ENCODE data around the gene CAMK2N1.
"Not testable (repeated sequence)": the region's sequence is repeated elsewhere in the genome, so short reads cannot be mapped to it uniquely, and the experiment has no call there.

Gene CAMK2N1

GRCh38 chr1:20485527-20486456, at the start of gene CAMK2N1:
Gene CAMK2N1 (minus strand): TSS chr1:20486210. CDS start chr1:20485379, 831 bp downstream.
- H3K27ac ChIP-seq, result peak within 1 kb of the TSS; percentile 88
- DNase-seq (ENCODE audit: low read depth, low spot score), result no peak

- H3K27ac ChIP-seq, result no peak overlapping the region
- DNase-seq (ENCODE audit: low read depth, low spot score), result no peak
These were observed 48.8 kb upstream of the CAMK2N1 start for GRCh38 chr1:20534659-20535417.

- DNase-seq (ENCODE audit: low read depth, low spot score), result no peak
- no peak overlapping the region for H3K27ac ChIP-seq
These were observed 47.6 kb upstream of the CAMK2N1 start for GRCh38 chr1:20533635-20534034.

- DNase-seq (ENCODE audit: low read depth, low spot score), result no peak
- no peak overlapping the region for H3K27ac ChIP-seq
These were observed 44.9 kb upstream of the CAMK2N1 start for GRCh38 chr1:20530901-20531300.

GRCh38 chr1:20530306-20530705, 44.3 kb upstream of the CAMK2N1 start:
- H3K27ac ChIP-seq, result no peak overlapping the region
- no peak for DNase-seq (ENCODE audit: low read depth, low spot score)

- H3K27ac ChIP-seq, result no peak overlapping the region
- no peak for DNase-seq (ENCODE audit: low read depth, low spot score)
These were observed 42.2 kb upstream of the CAMK2N1 start for GRCh38 chr1:20528221-20528620.

GRCh38 chr1:20526267-20526666, 40.3 kb upstream of the CAMK2N1 start:
- no peak overlapping the region for H3K27ac ChIP-seq
- DNase-seq (ENCODE audit: low read depth, low spot score), result no peak

- H3K27ac ChIP-seq, result no peak overlapping the region
These were observed 36.2 kb upstream of the CAMK2N1 start for GRCh38 chr1:20521960-20522861.

GRCh38 chr1:20519609-20520262, 33.7 kb upstream of the CAMK2N1 start:
- not testable (repeated sequence) for DNase-seq (ENCODE audit: low read depth, low spot score); H3K27ac ChIP-seq

More at GRCh38 chr1:20521960-20522861, 36.2 kb upstream of the CAMK2N1 start:
- no peak for DNase-seq (ENCODE audit: low read depth, low spot score)

GRCh38 chr1:20511518-20512428, 25.8 kb upstream of the CAMK2N1 start:
- DNase-seq (ENCODE audit: low read depth, low spot score), result no peak
- H3K27ac ChIP-seq, result no peak overlapping the region

- H3K27ac ChIP-seq, result peak overlapping the region; percentile 85
- no peak for DNase-seq (ENCODE audit: low read depth, low spot score)
These were observed 22.4 kb upstream of the CAMK2N1 start for GRCh38 chr1:20508411-20508771.

GRCh38 chr1:20507564-20508410, 21.8 kb upstream of the CAMK2N1 start, which contains the start of gene MUL1:
Gene MUL1 (minus strand): TSS chr1:20508151. CDS start chr1:20508024, 127 bp downstream.
- DNase-seq (ENCODE audit: low read depth, low spot score), result no peak
- H3K27ac ChIP-seq, result peak within 1 kb of the TSS; percentile 85

- no peak for DNase-seq (ENCODE audit: low read depth, low spot score)
These were observed 21.2 kb upstream of the CAMK2N1 start for GRCh38 chr1:20507248-20507563.

GRCh38 chr1:20505488-20505887, 19.5 kb upstream of the CAMK2N1 start:
- no peak overlapping the region for H3K27ac ChIP-seq
- DNase-seq (ENCODE audit: low read depth, low spot score), result no peak

More at GRCh38 chr1:20507248-20507563, 21.2 kb upstream of the CAMK2N1 start:
- H3K27ac ChIP-seq, result peak overlapping the region; percentile 85

GRCh38 chr1:20500716-20501115, 14.7 kb upstream of the CAMK2N1 start:
- H3K27ac ChIP-seq, result no peak overlapping the region
- no peak for DNase-seq (ENCODE audit: low read depth, low spot score)

- DNase-seq (ENCODE audit: low read depth, low spot score), result no peak
These were observed 13.7 kb upstream of the CAMK2N1 start for GRCh38 chr1:20499718-20500117.

GRCh38 chr1:20499105-20499504, 13.1 kb upstream of the CAMK2N1 start:
- no peak for DNase-seq (ENCODE audit: low read depth, low spot score)
- H3K27ac ChIP-seq, result no peak overlapping the region

More at GRCh38 chr1:20499718-20500117, 13.7 kb upstream of the CAMK2N1 start:
- H3K27ac ChIP-seq, result no peak overlapping the region

- peak overlapping the region; percentile 99 for H3K27ac ChIP-seq
These were observed 12.1 kb upstream of the CAMK2N1 start for GRCh38 chr1:20498116-20498515.

More at GRCh38 chr1:20498116-20498515, 12.1 kb upstream of the CAMK2N1 start:
- no peak for DNase-seq (ENCODE audit: low read depth, low spot score)

Data from epithelial cell of prostate (primary cell).